Uterus (tissue), 2 donors: ENCODE data around the gene CHPT1.

Experiments used
- POLR2A ChIP-seq, 2 donors: fragments of 450-650 bp; IDR thresholded peaks; one replicate each; pipeline ENCODE4 v1.6.1; 2016; ENCODE audit warnings: antibody characterized with exemption in 2 of 2, mild to moderate bottlenecking in 1 of 2, moderate library complexity in 1 of 2
- TF ChIP-seq, protein P1 (sequence below), 4 experiments: fragments of 200-600 bp in 2 of 4; fragments of 450-650 bp in 2 of 4; sonication (generic) in 2 of 4; IDR thresholded peaks; one replicate each; pipeline ENCODE4 v1.5.1; 2016 to 2019; ENCODE audit warnings: antibody characterized with exemption in 4 of 4, mild to moderate bottlenecking in 2 of 4, moderate library complexity in 1 of 4

- TF ChIP-seq, protein P1, sequence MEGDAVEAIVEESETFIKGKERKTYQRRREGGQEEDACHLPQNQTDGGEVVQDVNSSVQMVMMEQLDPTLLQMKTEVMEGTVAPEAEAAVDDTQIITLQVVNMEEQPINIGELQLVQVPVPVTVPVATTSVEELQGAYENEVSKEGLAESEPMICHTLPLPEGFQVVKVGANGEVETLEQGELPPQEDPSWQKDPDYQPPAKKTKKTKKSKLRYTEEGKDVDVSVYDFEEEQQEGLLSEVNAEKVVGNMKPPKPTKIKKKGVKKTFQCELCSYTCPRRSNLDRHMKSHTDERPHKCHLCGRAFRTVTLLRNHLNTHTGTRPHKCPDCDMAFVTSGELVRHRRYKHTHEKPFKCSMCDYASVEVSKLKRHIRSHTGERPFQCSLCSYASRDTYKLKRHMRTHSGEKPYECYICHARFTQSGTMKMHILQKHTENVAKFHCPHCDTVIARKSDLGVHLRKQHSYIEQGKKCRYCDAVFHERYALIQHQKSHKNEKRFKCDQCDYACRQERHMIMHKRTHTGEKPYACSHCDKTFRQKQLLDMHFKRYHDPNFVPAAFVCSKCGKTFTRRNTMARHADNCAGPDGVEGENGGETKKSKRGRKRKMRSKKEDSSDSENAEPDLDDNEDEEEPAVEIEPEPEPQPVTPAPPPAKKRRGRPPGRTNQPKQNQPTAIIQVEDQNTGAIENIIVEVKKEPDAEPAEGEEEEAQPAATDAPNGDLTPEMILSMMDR (IDR thresholded peaks at IDR 0.05), result no peak
- no peak for TF ChIP-seq POLR2A (IDR thresholded peaks at IDR 0.05)
These were observed 25.6 kb upstream of the CHPT1 start for GRCh38 chr12:101671833-101672232.
